Ectodermal cell (in vitro differentiated cells): ENCODE data around the gene CPEB2.

ENCODE experiments used
- H3K27ac ChIP-seq: 2 replicates; pipeline ENCODE4 v1.7.0; 2013; ENCODE audit warnings: mild to moderate bottlenecking, low read depth, low read length; ENCODE audit not compliant: insufficient read depth, poor library complexity, severe bottlenecking
- H3K27me3 ChIP-seq: 2 replicates; pipeline ENCODE4 v1.7.0; 2013; ENCODE audit warnings: mild to moderate bottlenecking, low read length; ENCODE audit not compliant: insufficient read depth, control insufficient read depth, poor library complexity, severe bottlenecking
- H3K36me3 ChIP-seq: one replicate; pipeline ENCODE4 v1.7.0; 2013; ENCODE audit warnings: low read length; ENCODE audit not compliant: control insufficient read depth, insufficient read depth
- H3K4me1 ChIP-seq: one replicate; pipeline ENCODE4 v1.7.0; 2013; ENCODE audit warnings: low read length; ENCODE audit not compliant: control insufficient read depth, insufficient read depth
- H3K4me3 ChIP-seq: 2 replicates; pipeline ENCODE4 v1.7.0; 2013; ENCODE audit warnings: low read depth, low read length, control low read depth; ENCODE audit not compliant: insufficient read depth
- H3K9me3 ChIP-seq: 2 replicates; pipeline ENCODE4 v1.7.0; 2013; ENCODE audit warnings: mild to moderate bottlenecking, low read length, moderate library complexity; ENCODE audit not compliant: control insufficient read depth
- WGBS, 2 experiments: methylation state at CpG; one replicate each; pipeline ENCODE4 v1.1.7; 2013; ENCODE audit warnings: missing lambda C conversion rate in 2 of 2; 5-methylcytosine and 5-hydroxymethylcytosine counted together

The CPEB2 gene

GRCh38 chr4:15043226-15043625, 40.9 kb downstream of the CPEB2 start:
- Histone ChIP-seq H3K4me3 (no peak overlapping the region), H3K36me3 (no peaks in the 10 kb centered on the region), H3K9me3 (no peaks in the 10 kb centered on the region), H3K27me3 (no peaks in the 10 kb centered on the region), H3K4me1 (no peaks in the 10 kb centered on the region), H3K27ac (no peak overlapping the region)
- WGBS, 2 experiments, result no CpG with 5 or more reads among the region's 3 CpGs

GRCh38 chr4:15043922-15044321, 41.6 kb downstream of the CPEB2 start:
- Histone ChIP-seq H3K4me3 (no peak overlapping the region), H3K36me3 (no peaks in the 10 kb centered on the region), H3K27ac (no peak overlapping the region), H3K27me3 (no peaks in the 10 kb centered on the region), H3K9me3 (no peaks in the 10 kb centered on the region), H3K4me1 (no peaks in the 10 kb centered on the region)
- 88 to 95% methylated on average over 1 of the region's 1 CpG for WGBS, 2 experiments

- WGBS, 2 experiments, result 100% methylated on average over 2 of the region's 2 CpGs
- no peaks in the 10 kb centered on the region for H3K27me3 ChIP-seq
- no peaks in the 10 kb centered on the region for H3K4me1 ChIP-seq
- no peaks in the 10 kb centered on the region for H3K36me3 ChIP-seq
- H3K27ac ChIP-seq, result no peak overlapping the region
- H3K4me3 ChIP-seq, result no peak overlapping the region
- H3K9me3 ChIP-seq, result no peaks in the 10 kb centered on the region
Observed at GRCh38 chr4:15054541-15054940, 52.3 kb downstream of the CPEB2 start.

GRCh38 chr4:15060213-15060612, 57.9 kb downstream of the CPEB2 start:
- Histone ChIP-seq H3K36me3 (no peaks in the 10 kb centered on the region), H3K9me3 (no peaks in the 10 kb centered on the region), H3K27me3 (no peaks in the 10 kb centered on the region), H3K4me1 (no peaks in the 10 kb centered on the region), H3K4me3 (no peak overlapping the region), H3K27ac (no peak overlapping the region)
- 100% methylated on average over 1 to 2 of the region's 2 CpGs for WGBS, 2 experiments

GRCh38 chr4:15063341-15063740, 61.1 kb downstream of the CPEB2 start:
- 90 to 99% methylated on average over 3 to 4 of the region's 6 CpGs for WGBS, 2 experiments
- no peaks in the 10 kb centered on the region for H3K36me3 ChIP-seq
- H3K4me1 ChIP-seq, result no peaks in the 10 kb centered on the region
- H3K9me3 ChIP-seq, result no peaks in the 10 kb centered on the region
- no peaks in the 10 kb centered on the region for H3K27me3 ChIP-seq
- H3K4me3 ChIP-seq, result no peak overlapping the region
- no peak overlapping the region for H3K27ac ChIP-seq

GRCh38 chr4:15065516-15065915, 63.2 kb downstream of the CPEB2 start:
- Histone ChIP-seq H3K27ac (no peak overlapping the region), H3K9me3 (no peaks in the 10 kb centered on the region), H3K4me3 (no peak overlapping the region), H3K27me3 (no peaks in the 10 kb centered on the region), H3K36me3 (no peaks in the 10 kb centered on the region), H3K4me1 (no peaks in the 10 kb centered on the region)
- WGBS, 2 experiments, result 95 to 96% methylated on average over 5 of the region's 5 CpGs

GRCh38 chr4:15066140-15066539, 63.9 kb downstream of the CPEB2 start:
- Histone ChIP-seq H3K4me3 (no peak overlapping the region), H3K27me3 (no peaks in the 10 kb centered on the region), H3K4me1 (no peaks in the 10 kb centered on the region), H3K9me3 (no peaks in the 10 kb centered on the region), H3K36me3 (no peaks in the 10 kb centered on the region), H3K27ac (no peak overlapping the region)
- 95 to 96% methylated on average over 7 of the region's 7 CpGs for WGBS, 2 experiments

- H3K4me1 ChIP-seq, result no peaks in the 10 kb centered on the region
- no peaks in the 10 kb centered on the region for H3K27me3 ChIP-seq
- no peaks in the 10 kb centered on the region for H3K9me3 ChIP-seq
- no CpG with 5 or more reads among the region's 1 CpG for WGBS, 2 experiments
- no peak overlapping the region for H3K4me3 ChIP-seq
- no peak overlapping the region for H3K27ac ChIP-seq
- no peaks in the 10 kb centered on the region for H3K36me3 ChIP-seq
Observed at GRCh38 chr4:15068298-15068697, 66.0 kb downstream of the CPEB2 start.

- no peaks in the 10 kb centered on the region for H3K27me3 ChIP-seq
- H3K4me1 ChIP-seq, result no peaks in the 10 kb centered on the region
- no peak overlapping the region for H3K4me3 ChIP-seq
- no peaks in the 10 kb centered on the region for H3K36me3 ChIP-seq
- no peak overlapping the region for H3K27ac ChIP-seq
- H3K9me3 ChIP-seq, result no peaks in the 10 kb centered on the region
Observed at GRCh38 chr4:15075875-15076274, 73.6 kb downstream of the CPEB2 start.

GRCh38 chr4:15077969-15078368, 75.7 kb downstream of the CPEB2 start:
- no peaks in the 10 kb centered on the region for H3K4me1 ChIP-seq
- no peaks in the 10 kb centered on the region for H3K27me3 ChIP-seq
- H3K27ac ChIP-seq, result no peak overlapping the region
- 94% methylated on average over 2 of the region's 2 CpGs; no CpG with 5 or more reads in 1 of the 2 experiments for WGBS, 2 experiments
- H3K4me3 ChIP-seq, result no peak overlapping the region
- H3K9me3 ChIP-seq, result no peaks in the 10 kb centered on the region
- H3K36me3 ChIP-seq, result no peaks in the 10 kb centered on the region
